Natural killer cell (primary cell): ENCODE data around the gene CAMTA1. TPM values are rescaled to one million over a fixed set of nuclear protein-coding genes. Genes with fewer than 3 reads are reported as not detected.

ENCODE experiments used
- ATAC-seq, 3 donors: fragments of 150-1000 bp in 2 of 3; fragments of 200-7000 bp in 1 of 3; cut with Tn5 transposase; 1 replicate in 1 of 3; 2 replicates in 2 of 3; pipeline ENCODE4 v1.10.0; 2021; ENCODE audit warnings: mild to moderate bottlenecking in 2 of 3, moderate library complexity in 2 of 3
- DNase-seq, 2 donors: peaks; one replicate each; pipeline versions ENCODE4 v3.0.0 to v3.0.0-alpha.2; 2013 to 2021; ENCODE audit warnings: mixed read lengths in 1 of 2
- H3K27ac ChIP-seq: one replicate; pipeline ENCODE4 v1.5.1; 2013; ENCODE audit warnings: mild to moderate bottlenecking, low read length
- H3K27me3 ChIP-seq: one replicate; pipeline ENCODE4 v1.6.1; 2013; ENCODE audit warnings: low read length; ENCODE audit not compliant: control insufficient read depth, insufficient read depth
- H3K36me3 ChIP-seq: one replicate; pipeline ENCODE4 v1.6.1; 2013; ENCODE audit warnings: low read length; ENCODE audit not compliant: control insufficient read depth, insufficient read depth
- H3K4me1 ChIP-seq: one replicate; pipeline ENCODE4 v1.6.1; 2013; ENCODE audit warnings: low read length; ENCODE audit not compliant: control insufficient read depth, insufficient read depth
- H3K4me3 ChIP-seq: one replicate; pipeline ENCODE4 v1.5.1; 2013; ENCODE audit warnings: low read length
- H3K9me3 ChIP-seq: one replicate; pipeline ENCODE4 v1.6.1; 2013; ENCODE audit warnings: low read length; ENCODE audit not compliant: control insufficient read depth, insufficient read depth
- H3K27ac Mint-ChIP-seq, 2 donors: one replicate each; pipeline ENCODE4 v1.8.0; 2022; ENCODE audit warnings: mild to moderate bottlenecking in 2 of 2, mixed read lengths in 2 of 2, moderate library complexity in 1 of 2
- H3K27me3 Mint-ChIP-seq, 2 donors: one replicate each; pipeline ENCODE4 v1.8.0; 2022; ENCODE audit warnings: low read depth in 2 of 2, mixed read lengths in 2 of 2
- H3K36me3 Mint-ChIP-seq: one replicate; pipeline ENCODE4 v1.8.0; 2022; ENCODE audit warnings: mixed read lengths
- H3K4me1 Mint-ChIP-seq, 2 donors: one replicate each; pipeline ENCODE4 v1.8.0; 2022; ENCODE audit warnings: mixed read lengths in 2 of 2
- H3K4me3 Mint-ChIP-seq: one replicate; pipeline ENCODE4 v1.8.0; 2022; ENCODE audit warnings: mild to moderate bottlenecking, moderate library complexity, mixed read lengths
- H3K9me3 Mint-ChIP-seq, 2 donors: one replicate each; pipeline ENCODE4 v1.8.0; 2022; ENCODE audit warnings: mixed read lengths in 2 of 2
- CTCF ChIP-seq: fragments of 200-600 bp; IDR thresholded peaks from one replicate; pipeline ENCODE4 v1.8.0; 2022; ENCODE audit warnings: antibody characterized with exemption
- WGBS: methylation state at CpG from one replicate; pipeline ENCODE4 v1.1.7; 2013; ENCODE audit warnings: missing lambda C conversion rate; ENCODE audit not compliant: insufficient coverage; 5-methylcytosine and 5-hydroxymethylcytosine counted together
- intact Hi-C: fragments of 100-400 bp; cut with micrococcal nuclease; formaldehyde crosslinking; loops from one replicate; pipeline ENCODE4 v1.14.2; 2022
- total RNA-seq, 4 donors: library from RNA; stranded (reverse); fragments of 120-200 nt in 1 of 4; gene quantifications; one replicate each; pipeline versions ENCODE4 v1.2.3 to v1.2.4, GENCODE V29; 2013 to 2022

The CAMTA1 gene
- total RNA-seq, 3 donors from 2014 or later (not counting 1 experiment from before 2014, with no cell fraction given) = 40.6 to 53.3 (median 44.9) TPM

- no peaks in the 10 kb centered on the region for H3K4me1 ChIP-seq
- H3K36me3 ChIP-seq = no peaks in the 10 kb centered on the region
- no peak for TF ChIP-seq CTCF
- Mint-ChIP-seq H3K9me3 (no peaks in the 10 kb centered on the region), H3K27me3 (no peaks in the 10 kb centered on the region), H3K4me1 (no peaks in the 10 kb centered on the region), H3K27ac (no peak overlapping the region), H3K36me3 (no peaks in the 10 kb centered on the region), H3K4me3 (no peak overlapping the region)
- WGBS = 88% methylated on average over 12 of the region's 13 CpGs
- H3K27ac ChIP-seq = no peak overlapping the region
- H3K27me3 ChIP-seq = no peaks in the 10 kb centered on the region
- ATAC-seq (no peak), DNase-seq (no peak)
- no peak overlapping the region for H3K4me3 ChIP-seq
- intact Hi-C loops = no loop called here
- no peaks in the 10 kb centered on the region for H3K9me3 ChIP-seq
Observed at GRCh38 chr1:7639435-7640131, 854.3 kb downstream of the CAMTA1 start.

DNA sequence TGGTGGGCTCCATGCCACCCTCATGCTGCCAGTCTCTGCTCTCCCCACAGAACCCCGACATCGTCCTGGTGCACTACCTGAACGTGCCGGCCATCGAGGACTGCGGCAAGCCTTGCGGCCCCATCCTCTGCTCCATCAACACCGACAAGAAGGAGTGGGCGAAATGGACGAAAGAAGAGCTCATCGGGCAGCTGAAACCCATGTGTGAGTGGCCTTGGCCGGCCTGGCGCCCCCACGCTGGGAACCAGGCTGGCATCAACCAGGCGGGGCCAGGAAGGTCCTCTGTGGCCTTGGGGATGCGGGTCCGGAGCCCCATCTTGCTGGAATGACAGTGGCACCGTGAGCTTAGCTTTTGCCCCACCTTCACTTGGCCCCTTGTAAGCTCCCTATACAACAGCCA is 855.1 kb downstream of the CAMTA1 start:
- Histone ChIP-seq H3K27me3 (no peaks in the 10 kb centered on the region), H3K4me3 (no peak overlapping the region), H3K4me1 (no peaks in the 10 kb centered on the region), H3K9me3 (no peaks in the 10 kb centered on the region), H3K36me3 (no peaks in the 10 kb centered on the region), H3K27ac (no peak overlapping the region)
- no peak overlapping the region for H3K4me3 Mint-ChIP-seq
- no peak for TF ChIP-seq CTCF
- ATAC-seq = no peak
- peaks cover 0 to 1% of the 10 kb centered on the region in 2 donors for H3K4me1 Mint-ChIP-seq
- 94% methylated on average over 18 of the region's 18 CpGs for WGBS
- H3K9me3 Mint-ChIP-seq = no peaks in the 10 kb centered on the region
- no peak overlapping the region for H3K27ac Mint-ChIP-seq
- intact Hi-C loops = no loop called here
- no peaks in the 10 kb centered on the region for H3K27me3 Mint-ChIP-seq
- DNase-seq = no peak
- no peaks in the 10 kb centered on the region for H3K36me3 Mint-ChIP-seq

DNA sequence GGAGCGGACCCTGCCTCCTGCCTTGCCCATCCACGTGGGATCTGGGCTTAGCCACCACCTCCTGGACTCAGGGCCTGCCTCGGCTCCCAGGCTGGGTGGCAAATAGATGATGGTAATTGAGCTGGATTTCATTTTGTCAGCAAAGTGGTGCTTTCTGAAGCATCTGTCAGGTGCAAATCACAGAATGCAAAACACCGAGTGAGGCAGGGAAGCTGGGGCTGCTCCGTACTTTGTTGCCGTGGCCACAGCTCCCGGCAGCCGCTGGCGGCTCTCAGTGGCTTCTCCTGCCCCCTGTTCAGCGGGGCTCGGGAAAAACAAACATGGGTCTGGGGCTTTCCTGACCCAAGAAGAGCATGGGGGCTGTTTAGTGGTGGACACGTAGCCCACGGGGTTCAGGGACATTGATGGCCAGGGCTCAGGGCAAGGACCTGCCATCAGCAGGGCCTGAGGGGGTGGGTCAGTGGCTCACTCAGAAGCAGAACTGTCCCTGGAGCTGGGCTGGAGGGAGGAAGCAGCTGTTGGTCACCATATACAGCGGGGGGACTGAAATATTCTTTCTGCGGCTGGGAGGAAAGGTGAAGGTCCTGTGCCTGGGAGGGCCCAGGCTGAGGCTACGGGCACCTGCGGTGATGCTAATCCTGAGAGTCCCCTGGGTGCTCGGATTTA is 855.8 kb downstream of the CAMTA1 start:
- intact Hi-C loops = no loop called here
- no peaks in the 10 kb centered on the region for H3K9me3 ChIP-seq
- TF ChIP-seq CTCF = no peak
- Mint-ChIP-seq H3K27me3 (no peaks in the 10 kb centered on the region), H3K4me3 (no peak overlapping the region), H3K4me1 (peaks cover 0 to 8% of the 10 kb centered on the region in 2 donors), H3K36me3 (no peaks in the 10 kb centered on the region), H3K27ac (no peak overlapping the region), H3K9me3 (no peaks in the 10 kb centered on the region)
- no peak for DNase-seq
- H3K36me3 ChIP-seq = no peaks in the 10 kb centered on the region
- peak in 1 of 3 donors; percentile 49 for ATAC-seq
- no peaks in the 10 kb centered on the region for H3K27me3 ChIP-seq
- H3K4me3 ChIP-seq = no peak overlapping the region
- no peaks in the 10 kb centered on the region for H3K4me1 ChIP-seq
- no peak overlapping the region for H3K27ac ChIP-seq
- WGBS = 85% methylated on average over 18 of the region's 18 CpGs
